Mammary epithelial cell (primary cell): ENCODE results near the gene PRR3.

Experiments
- EZH2 ChIP-seq: IDR thresholded peaks from 2 replicates; pipeline ENCODE4 v1.6.1; 2012; ENCODE audit warnings: low read length, inconsistent platforms, borderline replicate concordance
- TF ChIP-seq, protein P1 (sequence below), 2 donors: IDR thresholded peaks in 1 of 2; conservative IDR thresholded peaks in 1 of 2; 2 replicates each; pipeline ENCODE4 v1.5.1; 2011 to 2012; ENCODE audit warnings: inconsistent platforms in 2 of 2, low read length in 2 of 2, mild to moderate bottlenecking in 2 of 2, control low read depth in 1 of 2, low read depth in 1 of 2; ENCODE audit not compliant: insufficient read depth in 1 of 2; ENCODE audit errors: extremely low read depth in 1 of 2

DNA sequence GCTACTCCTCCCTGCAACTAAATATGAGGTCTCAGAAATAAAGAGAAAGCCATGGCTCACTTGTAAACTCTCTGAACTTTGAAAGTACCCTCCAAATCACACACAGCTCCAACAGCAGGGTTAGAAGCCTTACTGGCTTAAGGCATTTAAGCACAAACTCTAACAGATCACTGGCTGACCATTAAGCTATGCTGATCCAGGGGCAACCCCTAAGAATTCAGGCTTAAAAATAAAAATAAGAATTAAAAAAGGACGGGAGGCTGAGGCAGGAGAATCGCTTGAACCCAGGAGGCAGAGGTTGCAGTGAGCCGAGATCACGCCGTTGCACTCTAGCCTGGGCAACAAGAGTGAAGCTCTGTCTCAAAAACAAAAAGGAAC lies 45.9 kb upstream of the PRR3 start:
- TF ChIP-seq, protein P1, sequence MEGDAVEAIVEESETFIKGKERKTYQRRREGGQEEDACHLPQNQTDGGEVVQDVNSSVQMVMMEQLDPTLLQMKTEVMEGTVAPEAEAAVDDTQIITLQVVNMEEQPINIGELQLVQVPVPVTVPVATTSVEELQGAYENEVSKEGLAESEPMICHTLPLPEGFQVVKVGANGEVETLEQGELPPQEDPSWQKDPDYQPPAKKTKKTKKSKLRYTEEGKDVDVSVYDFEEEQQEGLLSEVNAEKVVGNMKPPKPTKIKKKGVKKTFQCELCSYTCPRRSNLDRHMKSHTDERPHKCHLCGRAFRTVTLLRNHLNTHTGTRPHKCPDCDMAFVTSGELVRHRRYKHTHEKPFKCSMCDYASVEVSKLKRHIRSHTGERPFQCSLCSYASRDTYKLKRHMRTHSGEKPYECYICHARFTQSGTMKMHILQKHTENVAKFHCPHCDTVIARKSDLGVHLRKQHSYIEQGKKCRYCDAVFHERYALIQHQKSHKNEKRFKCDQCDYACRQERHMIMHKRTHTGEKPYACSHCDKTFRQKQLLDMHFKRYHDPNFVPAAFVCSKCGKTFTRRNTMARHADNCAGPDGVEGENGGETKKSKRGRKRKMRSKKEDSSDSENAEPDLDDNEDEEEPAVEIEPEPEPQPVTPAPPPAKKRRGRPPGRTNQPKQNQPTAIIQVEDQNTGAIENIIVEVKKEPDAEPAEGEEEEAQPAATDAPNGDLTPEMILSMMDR (conservative IDR thresholded peaks at IDR 0.05 in 1 of 2, IDR thresholded peaks at IDR 0.05 in 1 of 2; ENCODE audit: extremely low read depth in 1 of 2, insufficient read depth in 1 of 2, low read depth in 1 of 2, low read length in 2 of 2) = no peak
- no peak for TF ChIP-seq EZH2
